SK-N-SH treated with all-trans-retinoic acid at 6 μM for 48 hours (cell line): ENCODE results near the gene GOLT1B.

Source experiments
- CSDC2 ChIP-seq: fragments of 250-450 bp; sonication (Bioruptor Pico); IDR thresholded peaks from 2 replicates; pipeline ENCODE4 v1.5.0; 2020; ENCODE audit warnings: mild to moderate bottlenecking, moderate library complexity
- ESRRG ChIP-seq: fragments of 250-450 bp; sonication (Bioruptor Pico); IDR thresholded peaks from 2 replicates; pipeline ENCODE4 v1.6.1; 2021; ENCODE audit warnings: mild to moderate bottlenecking
- GLIS3 ChIP-seq: fragments of 250-450 bp; sonication (Bioruptor Pico); IDR thresholded peaks from 2 replicates; pipeline ENCODE4 v1.5.0; 2020; ENCODE audit warnings: mild to moderate bottlenecking, moderate library complexity
- ZNF565 ChIP-seq: fragments of 450-650 bp; formaldehyde crosslinking; conservative IDR thresholded peaks from 2 replicates; pipeline ENCODE4 v1.5.0; 2020; ENCODE audit warnings: low read depth, mild to moderate bottlenecking, moderate library complexity
- TF ChIP-seq, protein P1 (sequence below): fragments of 250-450 bp; sonication (Bioruptor Pico); IDR thresholded peaks from 2 replicates; pipeline ENCODE4 v1.8.0; 2020; ENCODE audit warnings: mild to moderate bottlenecking, moderate library complexity, borderline replicate concordance
- TF ChIP-seq, protein P2 (sequence below): fragments of 250-450 bp; sonication (Bioruptor Pico); IDR thresholded peaks from 2 replicates; pipeline ENCODE4 v1.5.0; 2020; ENCODE audit warnings: mild to moderate bottlenecking, moderate library complexity

DNA sequence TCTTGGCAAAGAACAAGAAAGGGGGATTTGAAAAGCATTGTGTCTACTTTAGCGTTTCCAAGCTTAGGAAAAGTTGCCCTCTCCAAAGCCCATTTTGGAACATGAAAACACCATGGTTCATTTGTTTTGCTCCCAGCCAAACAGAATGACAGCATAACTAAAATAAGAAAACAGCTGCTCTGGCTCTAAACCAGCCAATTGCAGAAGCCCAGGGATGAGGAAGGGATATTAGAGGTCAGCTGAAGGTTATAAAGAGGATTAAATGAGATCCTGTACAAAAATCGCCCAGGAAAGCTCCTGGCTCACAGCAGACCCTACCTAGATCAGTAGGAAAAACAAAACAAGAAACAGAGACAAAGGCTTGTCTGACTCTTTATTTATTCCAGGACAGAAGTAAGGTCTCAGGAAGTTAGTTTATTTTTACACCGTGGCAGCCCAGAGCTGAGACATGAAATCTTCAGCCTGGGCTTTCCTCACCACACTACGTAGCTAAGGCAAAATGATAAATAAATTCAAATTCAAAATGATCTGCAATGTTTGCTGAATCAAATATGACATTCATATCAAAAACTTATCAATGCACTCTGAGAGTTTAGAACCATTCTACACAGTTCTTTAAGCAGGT lies 50.4 kb downstream of the GOLT1B start:
- TF ChIP-seq, protein P1, sequence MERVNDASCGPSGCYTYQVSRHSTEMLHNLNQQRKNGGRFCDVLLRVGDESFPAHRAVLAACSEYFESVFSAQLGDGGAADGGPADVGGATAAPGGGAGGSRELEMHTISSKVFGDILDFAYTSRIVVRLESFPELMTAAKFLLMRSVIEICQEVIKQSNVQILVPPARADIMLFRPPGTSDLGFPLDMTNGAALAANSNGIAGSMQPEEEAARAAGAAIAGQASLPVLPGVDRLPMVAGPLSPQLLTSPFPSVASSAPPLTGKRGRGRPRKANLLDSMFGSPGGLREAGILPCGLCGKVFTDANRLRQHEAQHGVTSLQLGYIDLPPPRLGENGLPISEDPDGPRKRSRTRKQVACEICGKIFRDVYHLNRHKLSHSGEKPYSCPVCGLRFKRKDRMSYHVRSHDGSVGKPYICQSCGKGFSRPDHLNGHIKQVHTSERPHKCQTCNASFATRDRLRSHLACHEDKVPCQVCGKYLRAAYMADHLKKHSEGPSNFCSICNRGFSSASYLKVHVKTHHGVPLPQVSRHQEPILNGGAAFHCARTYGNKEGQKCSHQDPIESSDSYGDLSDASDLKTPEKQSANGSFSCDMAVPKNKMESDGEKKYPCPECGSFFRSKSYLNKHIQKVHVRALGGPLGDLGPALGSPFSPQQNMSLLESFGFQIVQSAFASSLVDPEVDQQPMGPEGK (CRISPR knock-in tag) = no peak
- TF ChIP-seq CSDC2 (CRISPR knock-in tag) (no peak), GLIS3 (CRISPR knock-in tag) (no peak), ZNF565 (CRISPR knock-in tag) (no peak), ESRRG (CRISPR knock-in tag) (no peak)
- TF ChIP-seq, protein P2, sequence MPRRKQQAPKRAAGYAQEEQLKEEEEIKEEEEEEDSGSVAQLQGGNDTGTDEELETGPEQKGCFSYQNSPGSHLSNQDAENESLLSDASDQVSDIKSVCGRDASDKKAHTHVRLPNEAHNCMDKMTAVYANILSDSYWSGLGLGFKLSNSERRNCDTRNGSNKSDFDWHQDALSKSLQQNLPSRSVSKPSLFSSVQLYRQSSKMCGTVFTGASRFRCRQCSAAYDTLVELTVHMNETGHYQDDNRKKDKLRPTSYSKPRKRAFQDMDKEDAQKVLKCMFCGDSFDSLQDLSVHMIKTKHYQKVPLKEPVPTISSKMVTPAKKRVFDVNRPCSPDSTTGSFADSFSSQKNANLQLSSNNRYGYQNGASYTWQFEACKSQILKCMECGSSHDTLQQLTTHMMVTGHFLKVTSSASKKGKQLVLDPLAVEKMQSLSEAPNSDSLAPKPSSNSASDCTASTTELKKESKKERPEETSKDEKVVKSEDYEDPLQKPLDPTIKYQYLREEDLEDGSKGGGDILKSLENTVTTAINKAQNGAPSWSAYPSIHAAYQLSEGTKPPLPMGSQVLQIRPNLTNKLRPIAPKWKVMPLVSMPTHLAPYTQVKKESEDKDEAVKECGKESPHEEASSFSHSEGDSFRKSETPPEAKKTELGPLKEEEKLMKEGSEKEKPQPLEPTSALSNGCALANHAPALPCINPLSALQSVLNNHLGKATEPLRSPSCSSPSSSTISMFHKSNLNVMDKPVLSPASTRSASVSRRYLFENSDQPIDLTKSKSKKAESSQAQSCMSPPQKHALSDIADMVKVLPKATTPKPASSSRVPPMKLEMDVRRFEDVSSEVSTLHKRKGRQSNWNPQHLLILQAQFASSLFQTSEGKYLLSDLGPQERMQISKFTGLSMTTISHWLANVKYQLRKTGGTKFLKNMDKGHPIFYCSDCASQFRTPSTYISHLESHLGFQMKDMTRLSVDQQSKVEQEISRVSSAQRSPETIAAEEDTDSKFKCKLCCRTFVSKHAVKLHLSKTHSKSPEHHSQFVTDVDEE (CRISPR knock-in tag) = no peak
